DND-41 (cell line): ENCODE data around the gene ADAM10.

Experiments
- ATAC-seq: fragments of 200-7000 bp; cut with Tn5 transposase; 3 replicates; pipeline ENCODE4 v1.9.1; 2021; ENCODE audit warnings: low read depth; ENCODE audit not compliant: insufficient read depth
- DNase-seq: peaks from one replicate; pipeline ENCODE4 v3.0.0-alpha.2; 2020
- H2AFZ ChIP-seq: 2 replicates; pipeline ENCODE4 v1.6.0; 2012; ENCODE audit warnings: low read depth, low read length
- H3K27ac ChIP-seq: 2 replicates; pipeline ENCODE4 v1.5.1; 2012; ENCODE audit warnings: low read length, inconsistent platforms
- H3K27me3 ChIP-seq: fragments of 200-600 bp; sonication (generic); 2 replicates; pipeline ENCODE4 v1.6.0; 2012; ENCODE audit warnings: low read length, mild to moderate bottlenecking, inconsistent platforms; ENCODE audit not compliant: insufficient read depth, poor library complexity
- H3K36me3 ChIP-seq: 2 replicates; pipeline ENCODE4 v1.5.1; 2012; ENCODE audit warnings: low read length, inconsistent platforms; ENCODE audit not compliant: insufficient read depth
- H3K4me1 ChIP-seq: 2 replicates; pipeline ENCODE4 v1.5.1; 2012; ENCODE audit warnings: mild to moderate bottlenecking, low read length; ENCODE audit not compliant: insufficient read depth
- H3K4me2 ChIP-seq: 2 replicates; pipeline ENCODE4 v1.6.0; 2012; ENCODE audit warnings: mild to moderate bottlenecking, moderate library complexity, low read length, inconsistent platforms; ENCODE audit not compliant: insufficient read depth
- H3K4me3 ChIP-seq, 2 experiments: fragments of 200-600 bp in 1 of 2; shearing (Covaris generic) in 1 of 2; 2 replicates each; pipeline ENCODE4 v1.5.1; 2012 to 2016; ENCODE audit warnings: inconsistent platforms in 2 of 2, low read length in 2 of 2, mild to moderate bottlenecking in 2 of 2, low read depth in 1 of 2, moderate library complexity in 1 of 2
- H3K79me2 ChIP-seq: 2 replicates; pipeline ENCODE4 v1.6.0; 2012; ENCODE audit warnings: low read length, inconsistent platforms; ENCODE audit not compliant: insufficient read depth
- H3K9ac ChIP-seq: 2 replicates; pipeline ENCODE4 v1.6.0; 2012; ENCODE audit warnings: low read depth, mild to moderate bottlenecking, inconsistent platforms, low read length, moderate library complexity
- H3K9me3 ChIP-seq: 2 replicates; pipeline ENCODE4 v1.5.1; 2012; ENCODE audit warnings: low read length, moderate library complexity, mild to moderate bottlenecking, inconsistent platforms; ENCODE audit not compliant: insufficient read depth, severe bottlenecking
- H4K20me1 ChIP-seq: 2 replicates; pipeline ENCODE4 v1.6.0; 2012; ENCODE audit warnings: low read length; ENCODE audit not compliant: insufficient read depth
- EZH2 ChIP-seq: IDR thresholded peaks from 3 replicates; pipeline ENCODE4 v1.6.1; 2012; ENCODE audit warnings: borderline replicate concordance, low read depth, mild to moderate bottlenecking, moderate library complexity, low read length, inconsistent platforms; ENCODE audit not compliant: severe bottlenecking
- TF ChIP-seq, protein P1 (sequence below): IDR thresholded peaks from 2 replicates; pipeline ENCODE4 v1.5.1; 2012; ENCODE audit warnings: borderline replicate concordance, low read length, moderate library complexity, mild to moderate bottlenecking; ENCODE audit not compliant: poor library complexity, severe bottlenecking; ENCODE audit errors: extremely low read depth

Gene ADAM10

DNA sequence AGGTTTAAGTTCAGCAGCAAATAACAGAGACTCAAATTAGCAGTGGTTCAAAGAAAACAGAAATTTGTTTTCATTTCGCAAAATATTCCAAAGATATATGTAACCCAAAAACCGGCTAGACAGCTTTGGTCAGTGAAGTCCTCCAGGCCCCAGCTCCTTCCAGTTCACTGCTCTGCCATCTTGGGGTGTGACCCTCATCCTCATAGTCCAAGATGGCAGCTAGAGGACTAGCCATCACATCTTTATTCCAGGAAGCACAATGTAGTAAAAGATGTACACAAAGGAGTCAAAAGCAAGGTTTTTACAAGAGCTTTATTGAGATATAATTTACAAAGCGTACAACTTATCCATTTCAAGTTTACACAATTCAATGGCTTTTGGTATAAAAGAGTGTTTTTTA, 210.6 kb downstream of the ADAM10 start:
- Histone ChIP-seq H4K20me1 (no peaks in the 10 kb centered on the region), H3K27me3 (no peaks in the 10 kb centered on the region), H3K36me3 (no peaks in the 10 kb centered on the region), H3K27ac (no peak overlapping the region), H2AFZ (no peak overlapping the region), H3K4me1 (no peaks in the 10 kb centered on the region), H3K9ac (no peak overlapping the region), H3K4me3 (no peak overlapping the region), H3K79me2 (no peaks in the 10 kb centered on the region), H3K9me3 (no peaks in the 10 kb centered on the region), H3K4me2 (no peak overlapping the region)
- ATAC-seq = no peak
- TF ChIP-seq, protein P1, sequence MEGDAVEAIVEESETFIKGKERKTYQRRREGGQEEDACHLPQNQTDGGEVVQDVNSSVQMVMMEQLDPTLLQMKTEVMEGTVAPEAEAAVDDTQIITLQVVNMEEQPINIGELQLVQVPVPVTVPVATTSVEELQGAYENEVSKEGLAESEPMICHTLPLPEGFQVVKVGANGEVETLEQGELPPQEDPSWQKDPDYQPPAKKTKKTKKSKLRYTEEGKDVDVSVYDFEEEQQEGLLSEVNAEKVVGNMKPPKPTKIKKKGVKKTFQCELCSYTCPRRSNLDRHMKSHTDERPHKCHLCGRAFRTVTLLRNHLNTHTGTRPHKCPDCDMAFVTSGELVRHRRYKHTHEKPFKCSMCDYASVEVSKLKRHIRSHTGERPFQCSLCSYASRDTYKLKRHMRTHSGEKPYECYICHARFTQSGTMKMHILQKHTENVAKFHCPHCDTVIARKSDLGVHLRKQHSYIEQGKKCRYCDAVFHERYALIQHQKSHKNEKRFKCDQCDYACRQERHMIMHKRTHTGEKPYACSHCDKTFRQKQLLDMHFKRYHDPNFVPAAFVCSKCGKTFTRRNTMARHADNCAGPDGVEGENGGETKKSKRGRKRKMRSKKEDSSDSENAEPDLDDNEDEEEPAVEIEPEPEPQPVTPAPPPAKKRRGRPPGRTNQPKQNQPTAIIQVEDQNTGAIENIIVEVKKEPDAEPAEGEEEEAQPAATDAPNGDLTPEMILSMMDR = no peak
- TF ChIP-seq EZH2 = no peak
- no peak for DNase-seq
